PC-9 (cell line): ENCODE measurements around the gene NEUROG3.

Experiments
- EZH2 ChIP-seq: fragments of 200-600 bp; sonication (generic); IDR thresholded peaks from 2 replicates; pipeline ENCODE4 v1.8.0; 2017; ENCODE audit warnings: antibody characterized with exemption, low read depth
- TF ChIP-seq, protein P1 (sequence below): fragments of 200-600 bp; sonication (generic); conservative IDR thresholded peaks from 2 replicates; pipeline ENCODE4 v1.6.1; 2017; ENCODE audit warnings: mixed run types, antibody characterized with exemption, mild to moderate bottlenecking, moderate library complexity

DNA sequence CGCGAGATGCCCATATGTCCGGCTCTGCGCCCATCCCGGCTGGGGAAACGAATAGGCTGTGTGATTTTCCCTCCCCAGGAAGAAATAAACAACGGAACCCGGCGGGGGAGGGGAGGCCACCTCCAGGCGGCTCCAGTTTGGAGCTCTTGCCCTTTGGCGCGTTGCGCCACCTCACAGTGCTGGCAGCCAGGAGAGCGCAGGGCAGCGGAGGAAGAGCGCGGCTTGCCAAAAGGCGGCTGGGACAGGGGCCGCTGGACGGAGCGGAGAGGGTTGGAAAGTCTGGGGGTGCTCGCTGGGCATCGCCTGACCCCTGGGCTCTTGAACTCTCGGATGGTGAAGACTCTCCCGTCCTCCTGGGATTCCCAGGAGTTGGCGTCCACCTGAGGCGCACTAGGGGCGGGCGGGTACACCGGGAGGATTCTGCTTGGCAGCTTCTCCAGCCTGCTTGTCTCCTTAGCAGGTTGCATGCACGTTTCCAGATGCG is 5.3 kb upstream of the NEUROG3 start:
- TF ChIP-seq, protein P1, sequence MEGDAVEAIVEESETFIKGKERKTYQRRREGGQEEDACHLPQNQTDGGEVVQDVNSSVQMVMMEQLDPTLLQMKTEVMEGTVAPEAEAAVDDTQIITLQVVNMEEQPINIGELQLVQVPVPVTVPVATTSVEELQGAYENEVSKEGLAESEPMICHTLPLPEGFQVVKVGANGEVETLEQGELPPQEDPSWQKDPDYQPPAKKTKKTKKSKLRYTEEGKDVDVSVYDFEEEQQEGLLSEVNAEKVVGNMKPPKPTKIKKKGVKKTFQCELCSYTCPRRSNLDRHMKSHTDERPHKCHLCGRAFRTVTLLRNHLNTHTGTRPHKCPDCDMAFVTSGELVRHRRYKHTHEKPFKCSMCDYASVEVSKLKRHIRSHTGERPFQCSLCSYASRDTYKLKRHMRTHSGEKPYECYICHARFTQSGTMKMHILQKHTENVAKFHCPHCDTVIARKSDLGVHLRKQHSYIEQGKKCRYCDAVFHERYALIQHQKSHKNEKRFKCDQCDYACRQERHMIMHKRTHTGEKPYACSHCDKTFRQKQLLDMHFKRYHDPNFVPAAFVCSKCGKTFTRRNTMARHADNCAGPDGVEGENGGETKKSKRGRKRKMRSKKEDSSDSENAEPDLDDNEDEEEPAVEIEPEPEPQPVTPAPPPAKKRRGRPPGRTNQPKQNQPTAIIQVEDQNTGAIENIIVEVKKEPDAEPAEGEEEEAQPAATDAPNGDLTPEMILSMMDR: no peak
- TF ChIP-seq EZH2: no peak
